K562 (cell line): ENCODE data around the gene PSMA6. TPM values are rescaled to one million over a fixed set of nuclear protein-coding genes. Genes with fewer than 3 reads are reported as not detected.

Experiments
- ATAC-seq: fragments of 200-7000 bp; cut with Tn5 transposase; 3 replicates; pipeline ENCODE4 v1.9.1; 2020; ENCODE audit warnings: moderate library complexity
- BruUV-seq: library from RNA; stranded (reverse); fragments of 400-500 nt; replicated peaks from 2 replicates; lab custom pipeline; 2021; lab: Mats Ljungman, UMichigan
- CTCF ChIA-PET: fragments of 300-600 bp; formaldehyde crosslinking; extraction: SDS; loops from one replicate; lab custom pipeline; 2021; ENCODE audit warnings: low intra/inter-chr PET ratio; lab: Yijun Ruan, JAX
- POLR2A ChIA-PET: fragments of 300-600, 350-650 bp; sonication (Branson Sonifier 250); formaldehyde crosslinking; extraction: SDS; loops from one replicate; lab custom pipeline; 2021; ENCODE audit warnings: antibody characterized with exemption, inconsistent platforms; lab: Yijun Ruan, JAX
- DNase-seq, 4 experiments: peaks; one replicate each; pipeline versions ENCODE4 v3.0.0 to v3.0.0-alpha.2; 2011 to 2018; ENCODE audit warnings: low spot score in 3 of 4, mixed read lengths in 3 of 4; ENCODE audit errors: extremely low read depth in 1 of 4
- FAIRE-seq: peaks from 2 replicates; lab custom pipeline; 2011; peaks lifted over from hg19 to GRCh38; lab: Jason Lieb, UNC
- H2AFZ ChIP-seq: 2 replicates; pipeline ENCODE4 v1.6.0; 2011; ENCODE audit warnings: low read depth, low read length, control low read depth, inconsistent platforms
- H3K27ac ChIP-seq: fragments of 200-600 bp; 3 replicates; pipeline ENCODE4 v1.8.0; 2011; ENCODE audit warnings: low read depth, mild to moderate bottlenecking, control low read depth, inconsistent platforms, low read length, moderate library complexity, mixed read lengths; ENCODE audit errors: extremely low read depth
- H3K27me3 ChIP-seq, 2 experiments: fragments of 300-600 bp in 1 of 2; 2 replicates in 1 of 2; 3 replicates in 1 of 2; pipeline versions ENCODE4 v1.6.0 to v1.8.0; 2011; ENCODE audit warnings: inconsistent platforms in 2 of 2, low read length in 2 of 2, mild to moderate bottlenecking in 1 of 2, mixed read lengths in 1 of 2, moderate library complexity in 1 of 2; ENCODE audit not compliant: control insufficient read depth in 2 of 2, insufficient read depth in 2 of 2
- H3K36me3 ChIP-seq: fragments of 300-600 bp; 3 replicates; pipeline ENCODE4 v1.8.0; 2011; ENCODE audit warnings: mild to moderate bottlenecking, low read length, inconsistent platforms; ENCODE audit not compliant: control insufficient read depth, insufficient read depth
- H3K4me1 ChIP-seq, 2 experiments: fragments of 200-600 bp in 1 of 2; replicated peaks in 1 of 2; 2 replicates in 1 of 2; 3 replicates in 1 of 2; pipeline versions ENCODE4 v1.5.1 to v1.8.0; 2011; ENCODE audit warnings: inconsistent platforms in 2 of 2, low read length in 2 of 2, mild to moderate bottlenecking in 1 of 2, mixed read lengths in 1 of 2, moderate library complexity in 1 of 2; ENCODE audit not compliant: control insufficient read depth in 2 of 2, insufficient read depth in 2 of 2
- H3K4me2 ChIP-seq: 2 replicates; pipeline ENCODE4 v1.6.1; 2011; ENCODE audit warnings: low read length, control low read depth, inconsistent platforms, mixed read lengths; ENCODE audit not compliant: insufficient read depth
- H3K4me3 ChIP-seq: fragments of 200-600 bp; sonication (generic), shearing (Covaris generic); 2 replicates; pipeline ENCODE4 v1.5.1; 2016; ENCODE audit warnings: control low read depth, inconsistent platforms
- H3K79me2 ChIP-seq: fragments of 200-600 bp; 3 replicates; pipeline ENCODE4 v1.8.0; 2011; ENCODE audit warnings: low read length, inconsistent platforms; ENCODE audit not compliant: control insufficient read depth, insufficient read depth
- H3K9ac ChIP-seq, 2 experiments: 2 replicates each; pipeline versions ENCODE4 v1.6.0 to v1.6.1; 2011; ENCODE audit warnings: low read depth in 2 of 2, low read length in 2 of 2, control low read depth in 1 of 2, inconsistent platforms in 1 of 2, mild to moderate bottlenecking in 1 of 2, mixed read lengths in 1 of 2; ENCODE audit not compliant: insufficient read depth in 1 of 2
- H3K9me1 ChIP-seq: one replicate; pipeline ENCODE4 v1.6.0; 2011; ENCODE audit warnings: inconsistent platforms, mild to moderate bottlenecking, low read length, moderate library complexity; ENCODE audit not compliant: control insufficient read depth, insufficient read depth
- H3K9me3 ChIP-seq: replicated peaks from 2 replicates; pipeline ENCODE4 v1.5.1; 2011; ENCODE audit warnings: low read depth, low read length, inconsistent platforms; ENCODE audit not compliant: control insufficient read depth, insufficient read depth
- H4K20me1 ChIP-seq: replicated peaks from 2 replicates; pipeline ENCODE4 v1.6.1; 2011; ENCODE audit warnings: low read length, inconsistent platforms, mixed read lengths; ENCODE audit not compliant: control insufficient read depth, insufficient read depth
- CBFA2T3 ChIP-seq: fragments of 450-650 bp; IDR thresholded peaks from 2 replicates; pipeline ENCODE4 v1.6.1; 2017
- ELF2 ChIP-seq: fragments of 250-450 bp; sonication (Bioruptor Pico); IDR thresholded peaks from 2 replicates; pipeline ENCODE4 v1.5.0; 2021; ENCODE audit warnings: mild to moderate bottlenecking
- HMGXB4 ChIP-seq: sonication (generic); formaldehyde crosslinking; IDR thresholded peaks from 2 replicates; pipeline ENCODE4 v1.8.1; 2023; ENCODE audit warnings: mild to moderate bottlenecking, missing genetic modification reagents
- HNRNPK ChIP-seq: fragments of 200-400 bp; formaldehyde crosslinking; IDR thresholded peaks from one replicate; pipeline ENCODE4 v1.6.1; 2018; ENCODE audit warnings: mild to moderate bottlenecking, low read depth, low read length; ENCODE audit not compliant: poor library complexity, severe bottlenecking
- NCOA1 ChIP-seq: fragments of 450-650 bp; IDR thresholded peaks from 2 replicates; pipeline ENCODE4 v1.6.1; 2016; ENCODE audit warnings: low read depth
- PHTF2 ChIP-seq: fragments of 250-450 bp; sonication (Bioruptor Pico); IDR thresholded peaks from 2 replicates; pipeline ENCODE4 v1.5.0; 2021; ENCODE audit warnings: mild to moderate bottlenecking
- SRF ChIP-seq, 2 experiments: fragments of 250-450, 450-650 bp in 1 of 2; sonication (Bioruptor Pico) in 1 of 2; sonication (generic) in 1 of 2; formaldehyde crosslinking; IDR thresholded peaks; 2 replicates each; pipeline versions ENCODE4 v1.5.0 to v1.5.1; 2020 to 2022; ENCODE audit warnings: mild to moderate bottlenecking in 1 of 2, missing genetic modification reagents in 1 of 2
- ZBTB49 ChIP-seq: sonication (generic); formaldehyde crosslinking; IDR thresholded peaks from 2 replicates; pipeline ENCODE4 v1.8.0; 2022; ENCODE audit warnings: missing genetic modification reagents, mild to moderate bottlenecking, borderline replicate concordance
- ZC3H11A ChIP-seq: IDR thresholded peaks from 2 replicates; pipeline ENCODE4 v1.6.1; 2012; ENCODE audit warnings: low read depth, low read length, improper control_type of control experiment
- ZNF408 ChIP-seq: fragments of 250-450 bp; sonication (Bioruptor Pico); IDR thresholded peaks from 2 replicates; pipeline ENCODE4 v1.4.0; 2020; ENCODE audit warnings: low read depth, mild to moderate bottlenecking, moderate library complexity
- ZNF699 ChIP-seq: fragments of 250-450 bp; sonication (Bioruptor Pico); IDR thresholded peaks from 2 replicates; pipeline ENCODE4 v1.8.0; 2021; ENCODE audit warnings: mild to moderate bottlenecking, moderate library complexity; ENCODE audit not compliant: insufficient replicate concordance
- WGBS: fragments of 100-300 bp; shearing (Covaris generic); methylation state at CpG from one replicate; pipeline ENCODE4 v1.1.6; 2016; ENCODE audit warnings: low coverage, mixed read lengths; ENCODE audit not compliant: insufficient coverage; ENCODE audit errors: missing lambda C conversion rate; 5-methylcytosine and 5-hydroxymethylcytosine counted together
- in situ Hi-C: fragments of 300-500 bp; cut with MboI; formaldehyde crosslinking; loops from 4 replicates; pipeline ENCODE4 v1.15.0; 2018; ENCODE audit warnings: inconsistent platforms, mixed read lengths
- intact Hi-C: fragments of 100-400 bp; cut with micrococcal nuclease; formaldehyde crosslinking; loops from 2 replicates; pipeline ENCODE4 v1.14.2; 2022
- polyA plus RNA-seq, 8 experiments: library from polyadenylated mRNA; depleted of rRNA in 4 of 8; stranded (reverse) in 5 of 8; unstranded in 3 of 8; fragments of >200 nt; fragmentation: Nextera tagmentation in 2 of 8; fragmentation: Illumina TruSeq in 1 of 8; extraction: Ambion mirVana in 2 of 8; extraction: Trizol in 1 of 8; gene quantifications; 2 replicates each; pipeline versions ENCODE4 v1.2.1 to v1.2.3, GENCODE V29; 2011 to 2014; ENCODE audit warnings: inconsistent platforms in 1 of 8, missing spikeins in 1 of 8
- total RNA-seq, 7 experiments: library from RNA; depleted of rRNA in 6 of 7; stranded (reverse); fragments of >200 nt in 6 of 7; fragmentation: Illumina TruSeq in 2 of 7; extraction: Trizol in 2 of 7; gene quantifications; 2 replicates each; pipeline versions ENCODE4 v1.2.1 to v1.2.3, GENCODE V29; 2011 to 2021; ENCODE audit warnings: low replicate concordance in 1 of 7

Gene PSMA6
- total and polyA plus RNA-seq, 9 of the 15 experiments (the other 6 are each of a cell fraction or from before 2014, with no cell fraction given), result 210 to 952 (median 288) TPM

GRCh38 chr14:35301735-35302528 is 9.8 kb downstream of the PSMA6 start:
- H3K9ac ChIP-seq, result no peak overlapping the region
- H3K9me3 ChIP-seq, result no peaks in the 10 kb centered on the region
- no peak overlapping the region for H2AFZ ChIP-seq
- BruUV-seq, result no TSS peak
- POLR2A ChIA-PET, result interaction anchor here (0.6 to 1.5 kb wide), 3 partner anchors 10 to 100 kb away, joined by 3 to 11 read pairs (median 3); partner anchors contain the start of gene PSMA6
- peaks cover 0 to 3% of the 10 kb centered on the region in 2 experiments; a peak in 2 of 5 replicates for H3K4me1 ChIP-seq
- in situ Hi-C loops (no loop called here), intact Hi-C loops (no loop called here)
- H4K20me1 ChIP-seq, result no peaks in the 10 kb centered on the region
- peaks cover 29% of the 10 kb centered on the region; the same call in 1 of the 3 replicates for H3K36me3 ChIP-seq
- ATAC-seq (peak; percentile 47; the same call in 1 of the 3 replicates), FAIRE-seq (no peak), DNase-seq (no peak)
- H3K27me3 ChIP-seq, result no peaks in the 10 kb centered on the region
- CTCF ChIA-PET, result no interaction called here
- TF ChIP-seq ZNF699 (CRISPR knock-in tag) (no peak), NCOA1 (no peak), PHTF2 (no peak), ELF2 (CRISPR knock-in tag) (no peak), SRF (CRISPR knock-in tag; IDR thresholded peaks at IDR 0.05) (peak in 1 of 2 experiments; percentile 68; a peak in 1 of 4 replicates), CBFA2T3 (peak; percentile 24), HNRNPK (no peak), ZNF408 (CRISPR knock-in tag) (no peak), ZBTB49 (CRISPR knock-in tag) (no peak), HMGXB4 (CRISPR knock-in tag) (no peak), ZC3H11A (no peak)
- H3K79me2 ChIP-seq, result peaks cover 100% of the 10 kb centered on the region
- no peak overlapping the region for H3K4me3 ChIP-seq
- no peak overlapping the region for H3K27ac ChIP-seq
- no peaks in the 10 kb centered on the region for H3K9me1 ChIP-seq
- WGBS, result 100% methylated on average over 1 of the region's 1 CpG
- H3K4me2 ChIP-seq, result no peak overlapping the region
